WERI-Rb-1 (cell line): ENCODE results near the gene OTX2.

Experiments
- DNase-seq: peaks from one replicate; pipeline ENCODE4 v3.0.0-alpha.2; 2020
- H3K27ac ChIP-seq: fragments of 250-450 bp; sonication (Bioruptor Pico); 2 replicates; pipeline ENCODE4 v1.5.1; 2020; ENCODE audit warnings: mild to moderate bottlenecking, moderate library complexity
- H3K27me3 ChIP-seq: fragments of 250-450 bp; sonication (Bioruptor Pico); 2 replicates; pipeline ENCODE4 v1.5.1; 2021; ENCODE audit warnings: mild to moderate bottlenecking, low read depth, moderate library complexity; ENCODE audit not compliant: insufficient read depth, severe bottlenecking
- H3K36me3 ChIP-seq: fragments of 250-450 bp; sonication (Bioruptor Pico); 2 replicates; pipeline ENCODE4 v1.5.1; 2020; ENCODE audit warnings: mild to moderate bottlenecking, moderate library complexity
- H3K4me3 ChIP-seq: 2 replicates; pipeline ENCODE4 v1.5.1; 2011; ENCODE audit warnings: low read depth, mild to moderate bottlenecking, control low read depth, low read length
- H3K9me3 ChIP-seq: fragments of 250-450 bp; sonication (Bioruptor Pico); 2 replicates; pipeline ENCODE4 v1.5.1; 2021; ENCODE audit warnings: mild to moderate bottlenecking, moderate library complexity; ENCODE audit not compliant: severe bottlenecking
- CTCF ChIP-seq: IDR thresholded peaks from 2 replicates; pipeline ENCODE4 v1.5.1; 2011; ENCODE audit warnings: low read depth, mild to moderate bottlenecking, control low read depth, inconsistent platforms, low read length

OTX2 gene

GRCh38 chr14:56796259-56796658 lies 14.0 kb downstream of the OTX2 start:
- peak; percentile 40 for DNase-seq
- Histone ChIP-seq H3K27ac (peak overlapping the region; percentile 98), H3K4me3 (peak overlapping the region; percentile 99), H3K9me3 (no peaks in the 10 kb centered on the region), H3K36me3 (peaks cover 52% of the 10 kb centered on the region), H3K27me3 (no peaks in the 10 kb centered on the region)
- TF ChIP-seq CTCF, result no peak; the same call in 1 of the 2 replicates

- H3K36me3 ChIP-seq, result peaks cover 42% of the 10 kb centered on the region
- peak; percentile 88 for DNase-seq
- no peak for TF ChIP-seq CTCF
- H3K9me3 ChIP-seq, result no peaks in the 10 kb centered on the region
- peak overlapping the region; percentile 99 for H3K4me3 ChIP-seq
- H3K27ac ChIP-seq, result peak overlapping the region; percentile 98
- no peaks in the 10 kb centered on the region for H3K27me3 ChIP-seq
Measured at GRCh38 chr14:56795284-56795622, 15.0 kb downstream of the OTX2 start.

GRCh38 chr14:56794557-56795283 lies 15.6 kb downstream of the OTX2 start:
- H3K9me3 ChIP-seq, result no peaks in the 10 kb centered on the region
- TF ChIP-seq CTCF, result no peak
- no peaks in the 10 kb centered on the region for H3K27me3 ChIP-seq
- H3K4me3 ChIP-seq, result peak overlapping the region; percentile 99
- peak; percentile 78 for DNase-seq
- H3K27ac ChIP-seq, result peak overlapping the region; percentile 98
- H3K36me3 ChIP-seq, result peaks cover 37% of the 10 kb centered on the region

GRCh38 chr14:56794088-56794556 lies 16.2 kb downstream of the OTX2 start:
- H3K36me3 ChIP-seq, result peaks cover 31% of the 10 kb centered on the region
- no peaks in the 10 kb centered on the region for H3K27me3 ChIP-seq
- peak overlapping the region; percentile 99 for H3K4me3 ChIP-seq
- peak; percentile 88 for DNase-seq
- H3K27ac ChIP-seq, result peak overlapping the region; percentile 98
- TF ChIP-seq CTCF, result no peak
- no peaks in the 10 kb centered on the region for H3K9me3 ChIP-seq

- no peak for TF ChIP-seq CTCF
- H3K4me3 ChIP-seq, result no peak overlapping the region
- H3K9me3 ChIP-seq, result no peaks in the 10 kb centered on the region
- DNase-seq, result no peak
- no peak overlapping the region for H3K27ac ChIP-seq
- no peaks in the 10 kb centered on the region for H3K27me3 ChIP-seq
- H3K36me3 ChIP-seq, result no peaks in the 10 kb centered on the region
Measured at GRCh38 chr14:56789955-56790354, 20.3 kb downstream of the OTX2 start.

GRCh38 chr14:56787530-56787929 lies 22.7 kb downstream of the OTX2 start:
- DNase-seq, result no peak
- TF ChIP-seq CTCF, result no peak
- no peaks in the 10 kb centered on the region for H3K9me3 ChIP-seq
- H3K36me3 ChIP-seq, result no peaks in the 10 kb centered on the region
- no peak overlapping the region for H3K27ac ChIP-seq
- no peaks in the 10 kb centered on the region for H3K27me3 ChIP-seq
- no peak overlapping the region for H3K4me3 ChIP-seq
